H1 (cell line): ENCODE data around the gene SLC16A11.
A peak's percentile ranks its signal among the peaks of the same experiment; 100 is the strongest.

Experiments
- CEBPB ChIP-seq: IDR thresholded peaks from 2 replicates; pipeline ENCODE4 v1.6.1; 2012; ENCODE audit warnings: low read depth, low read length
- CTCF ChIP-seq, 3 experiments: IDR thresholded peaks; 1 replicate in 2 of 3; 2 replicates in 1 of 3; pipeline versions ENCODE4 v1.5.1 to v1.6.1; 2011; ENCODE audit warnings: low read length in 3 of 3, mild to moderate bottlenecking in 3 of 3, inconsistent platforms in 2 of 3, low read depth in 1 of 3, moderate library complexity in 1 of 3; ENCODE audit not compliant: insufficient read depth in 1 of 3; ENCODE audit errors: control extremely low read depth in 1 of 3
- GABPA ChIP-seq: IDR thresholded peaks from 2 replicates; pipeline ENCODE4 v1.6.1; 2011; ENCODE audit warnings: mild to moderate bottlenecking, low read length, moderate library complexity, borderline replicate concordance; ENCODE audit not compliant: insufficient read depth
- JUN ChIP-seq: IDR thresholded peaks from 2 replicates; pipeline ENCODE4 v1.6.1; 2011; ENCODE audit warnings: low read depth, mild to moderate bottlenecking, improper control_type of control experiment, low read length
- MAFK ChIP-seq: IDR thresholded peaks from 2 replicates; pipeline ENCODE4 v1.6.1; 2012; ENCODE audit warnings: low read depth, mild to moderate bottlenecking, improper control_type of control experiment, low read length
- MAX ChIP-seq: IDR thresholded peaks from 2 replicates; pipeline ENCODE4 v1.6.1; 2012; ENCODE audit warnings: inconsistent platforms
- POLR2A ChIP-seq, 2 experiments: IDR thresholded peaks; 1 replicate in 1 of 2; 2 replicates in 1 of 2; pipeline ENCODE4 v1.6.1; 2011; ENCODE audit warnings: low read depth in 2 of 2, low read length in 2 of 2, mild to moderate bottlenecking in 2 of 2; ENCODE audit errors: control extremely low read depth in 1 of 2
- POLR2AphosphoS5 ChIP-seq: IDR thresholded peaks from 2 replicates; pipeline ENCODE4 v1.6.1; 2011; ENCODE audit warnings: low read depth, low read length
- RAD21 ChIP-seq, 2 experiments: IDR thresholded peaks in 1 of 2; conservative IDR thresholded peaks in 1 of 2; 2 replicates each; pipeline ENCODE4 v1.6.1; 2011; ENCODE audit warnings: low read depth in 2 of 2, low read length in 2 of 2, improper control_type of control experiment in 1 of 2, inconsistent platforms in 1 of 2, mild to moderate bottlenecking in 1 of 2, moderate library complexity in 1 of 2
- TCF12 ChIP-seq: IDR thresholded peaks from 2 replicates; pipeline ENCODE4 v1.6.1; 2011; ENCODE audit warnings: low read depth, mild to moderate bottlenecking, low read length
- USF2 ChIP-seq: IDR thresholded peaks from 2 replicates; pipeline ENCODE4 v1.6.1; 2011; ENCODE audit warnings: low read length, improper control_type of control experiment
- YY1 ChIP-seq: IDR thresholded peaks from 2 replicates; pipeline ENCODE4 v1.6.1; 2011; ENCODE audit warnings: low read depth, mild to moderate bottlenecking, low read length

GRCh38 chr17:7038025-7038862 lies 5.6 kb downstream of the SLC16A11 start:
- TF ChIP-seq CTCF (IDR thresholded peaks at IDR 0.05; ENCODE audit: control extremely low read depth in 1 of 3, insufficient read depth in 1 of 3, low read depth in 1 of 3, low read length in 3 of 3) (peak in 2 of 3 experiments; percentile 24 to 37; a peak in 2 of 4 replicates), RAD21 (IDR thresholded peaks at IDR 0.05 in 1 of 2, conservative IDR thresholded peaks at IDR 0.05 in 1 of 2; ENCODE audit: low read depth in 2 of 2, low read length in 2 of 2) (no peak), JUN (no peak), MAX (no peak), TCF12 (no peak), POLR2A (IDR thresholded peaks at IDR 0.05; ENCODE audit: control extremely low read depth in 1 of 2, low read depth in 2 of 2, low read length in 2 of 2) (no peak), CEBPB (no peak), POLR2AphosphoS5 (no peak), USF2 (no peak), GABPA (no peak), MAFK (no peak), YY1 (no peak)
